ENCODE data around the gene FOXD1.
"Not testable (repeated sequence)": the region's sequence is repeated elsewhere in the genome, so short reads cannot be mapped to it uniquely, and the experiment has no call there.

Gene FOXD1

DNA sequence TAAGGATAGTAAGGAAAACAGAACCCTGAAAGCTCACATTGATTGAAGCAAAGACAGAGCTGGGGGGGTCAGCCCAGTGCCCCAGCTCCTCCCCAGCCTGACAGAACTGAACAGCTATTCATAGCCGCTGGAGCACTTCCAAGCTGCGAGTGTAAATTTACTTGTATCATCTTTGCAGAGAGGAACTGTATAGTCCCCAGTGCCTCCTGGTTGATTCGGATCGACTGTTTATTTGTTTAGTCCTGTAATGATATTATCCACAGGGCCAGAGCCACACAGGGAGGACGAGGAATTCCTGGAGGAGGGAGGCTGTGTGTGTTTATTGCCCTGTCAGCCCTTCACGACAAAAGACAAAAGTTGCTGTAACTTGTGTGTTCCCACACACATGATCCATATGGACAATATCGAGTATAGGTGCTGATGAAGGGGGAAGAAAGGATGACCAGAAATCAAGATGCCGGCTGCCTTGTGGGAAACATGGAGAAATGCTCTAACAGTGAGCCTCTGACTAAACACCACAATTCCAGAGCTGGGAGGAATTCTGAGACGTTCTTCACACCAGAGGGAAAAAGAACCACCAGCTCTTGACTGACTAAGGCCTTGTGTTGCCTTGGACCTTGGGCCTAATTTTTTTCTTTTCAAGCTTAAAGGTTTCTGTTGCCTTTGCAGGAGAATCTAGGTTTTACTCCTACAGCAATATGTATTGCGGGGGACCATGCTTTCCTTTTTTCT, 31.1 kb downstream of the FOXD1 start:
- ATAC-seq = peak; percentile 28

DNA sequence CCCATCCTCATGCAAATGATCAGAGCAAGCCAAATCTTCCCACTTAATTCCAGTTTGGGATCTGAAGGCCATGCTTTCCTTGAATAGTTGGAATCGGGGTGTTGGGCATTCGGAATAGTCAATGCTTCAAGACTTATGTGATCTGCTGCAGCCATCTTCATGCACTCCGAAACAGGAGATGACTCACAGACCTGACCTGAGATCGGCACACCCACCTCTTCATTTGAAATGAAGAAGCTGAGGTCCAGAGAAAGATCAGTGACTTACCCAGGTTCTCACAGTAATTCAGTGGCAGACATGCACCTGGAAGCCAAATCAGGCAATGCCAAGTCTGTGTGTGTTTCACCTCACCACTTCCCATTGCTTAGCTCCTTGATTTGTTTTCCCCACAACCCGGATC, 33.0 kb downstream of the FOXD1 start:
- ATAC-seq = no peak
- DNase-seq = no peak

More for the DNA sequence above, 31.1 kb downstream of the FOXD1 start:
- no peak for DNase-seq

GRCh38 chr5:73415171-73415570, 33.4 kb downstream of the FOXD1 start:
- DNase-seq = no peak
- no peak for ATAC-seq

DNA sequence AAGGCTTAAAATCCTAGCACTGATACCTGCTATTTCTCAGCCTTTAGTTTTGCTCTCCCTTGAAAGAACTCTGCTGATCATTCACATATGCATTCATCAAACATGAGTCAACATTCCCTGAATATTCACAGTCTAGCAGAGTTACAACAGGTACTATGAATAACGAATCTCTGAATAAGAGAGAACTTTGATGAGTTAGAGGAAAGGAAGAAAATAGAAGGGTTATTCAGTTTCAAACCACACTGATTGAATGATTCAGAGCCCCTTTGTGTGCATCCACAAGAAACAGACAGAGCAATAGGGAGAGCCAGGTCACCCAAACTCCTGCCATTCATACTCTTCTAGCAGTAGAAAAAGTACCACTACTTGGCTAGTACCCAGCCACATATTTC, 36.0 kb downstream of the FOXD1 start:
- ATAC-seq (no peak), DNase-seq (no peak)

GRCh38 chr5:73411936-73412596, 36.5 kb downstream of the FOXD1 start:
- no peak for DNase-seq
- ATAC-seq = no peak

- ATAC-seq, DNase-seq: not testable (repeated sequence)
Measured at GRCh38 chr5:73409927-73410326, 38.6 kb downstream of the FOXD1 start.

GRCh38 chr5:73405691-73406090, 42.9 kb downstream of the FOXD1 start:
- ATAC-seq (no peak), DNase-seq (no peak)

- ATAC-seq = no peak
Measured at GRCh38 chr5:73399775-73400174, 48.8 kb downstream of the FOXD1 start.

More at GRCh38 chr5:73399775-73400174, 48.8 kb downstream of the FOXD1 start:
- no peak for DNase-seq

Measured in stimulated activated naive CD8-positive, alpha-beta T cell treated with anti-CD3 and anti-CD28 coated beads, Interleukin-15, Interleukin-2, amounts not matched to agents 100 U/mL and 50 U/mL, for 24 hours (primary cell).